ENCODE results near the gene APOBEC4. TPM values are rescaled to one million over a fixed set of nuclear protein-coding genes. Genes with fewer than 3 reads are reported as not detected.
A peak's percentile ranks its signal among the peaks of the same experiment; 100 is the strongest.

APOBEC4 gene
- total and polyA plus RNA-seq, 2 of the 13 experiments (the other 11 are each of a cell fraction or from before 2014, with no cell fraction given), result not detected

DNA sequence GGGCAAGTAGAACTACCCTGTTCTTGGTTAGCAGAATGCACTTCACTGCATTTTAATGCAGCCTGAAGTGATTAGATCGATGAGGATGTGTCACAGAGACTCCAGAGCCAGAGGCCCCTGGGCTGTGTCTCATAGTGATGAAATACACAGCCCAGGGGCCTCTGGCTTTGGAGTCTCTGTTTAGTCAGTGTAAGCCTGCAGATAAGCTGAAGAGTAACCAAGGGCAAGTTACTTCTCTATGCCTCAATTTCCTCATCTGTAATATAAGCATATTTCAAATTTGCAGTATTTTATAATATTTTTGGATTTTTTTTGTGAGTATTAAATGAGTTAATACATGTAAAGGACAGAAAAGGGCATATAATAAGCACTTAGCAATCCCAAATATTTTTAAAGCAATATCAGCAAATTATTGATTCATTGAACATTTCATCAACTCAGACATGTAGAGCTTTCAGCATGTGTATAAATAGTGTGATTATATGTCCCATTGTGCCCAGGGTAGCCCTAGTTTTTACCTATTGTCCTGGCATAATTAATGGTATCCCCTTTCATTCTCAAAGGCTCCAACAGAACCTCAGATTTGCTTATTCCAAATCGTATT lies 23.6 kb upstream of the APOBEC4 start:
- no peak overlapping the region for H2AFZ ChIP-seq (ENCODE audit: low read length)
- peak overlapping the region; percentile 44 for H3K27ac ChIP-seq (ENCODE audit: extremely low read length, insufficient read depth, low read length)
- POLR2A ChIA-PET, result no interaction called here
- no peaks in the 10 kb centered on the region for H3K79me2 ChIP-seq (ENCODE audit: insufficient read depth, low read length)
- intact Hi-C loops (cut with micrococcal nuclease; ENCODE audit: unreplicated experiment), result no loop called here
- H3K9ac ChIP-seq (ENCODE audit: insufficient read depth, low read depth, low read length), result no peak overlapping the region
- H3K36me3 ChIP-seq (replicated peaks in 1 of 2; ENCODE audit: control insufficient read depth in 1 of 2, insufficient read depth in 2 of 2, low read length in 2 of 2), result no peaks in the 10 kb centered on the region
- in situ Hi-C loops (cut with HindIII; ENCODE audit: extremely low pct_ligation_motif_present, low pct_unique_long_range_greater_than_20kb), result no loop called here
- H3K4me2 ChIP-seq (ENCODE audit: low read depth, low read length), result peak overlapping the region; percentile 63
- ATAC-seq (peak; percentile 100), DNase-seq (ENCODE audit: low spot score) (peak; percentile 54), FAIRE-seq (no peak)
- BruUV-seq (replicated peaks), result no TSS peak
- CTCF ChIA-PET (ENCODE audit: low intra/inter-chr PET ratio, low total read pairs), result no interaction called here
- H3K27me3 ChIP-seq (ENCODE audit: control insufficient read depth in 1 of 2, insufficient read depth in 2 of 2, low read length in 2 of 2), result no peaks in the 10 kb centered on the region
- H3K4me3 ChIP-seq (replicated peaks in 1 of 3; ENCODE audit: insufficient read depth in 1 of 3, low read depth in 2 of 3, low read length in 3 of 3), result peak overlapping the region in 1 of 3 experiments; percentile 34; a peak in 2 of 6 replicates
- 6% methylated on average over 2 of the region's 2 CpGs for WGBS (ENCODE audit: low lambda C conversion rate)
- H4K20me1 ChIP-seq (ENCODE audit: insufficient read depth, low read length), result no peaks in the 10 kb centered on the region
- TF ChIP-seq CEBPB (IDR thresholded peaks at IDR 0.05; ENCODE audit: borderline replicate concordance, low read depth, low read length), result peak; percentile 64
- peak; percentile 71 for TF ChIP-seq MAFF (IDR thresholded peaks at IDR 0.05; ENCODE audit: low read depth, low read length)
- TF ChIP-seq ZNF33B (CRISPR knock-in tag; IDR thresholded peaks at IDR 0.05), result no peak
- TF ChIP-seq MAFK (conservative IDR thresholded peaks at IDR 0.05 in 1 of 2, IDR thresholded peaks at IDR 0.05 in 1 of 2; ENCODE audit: low read length in 2 of 2), result peak; percentile 61 to 78
- peak; percentile 59 for TF ChIP-seq FOSL2 (CRISPR knock-in tag; IDR thresholded peaks at IDR 0.05)
- peak in 1 of 2 experiments; percentile 42; a peak in 1 of 4 replicates for TF ChIP-seq EP300 (IDR thresholded peaks at IDR 0.05; ENCODE audit: low read depth in 2 of 2, low read length in 2 of 2)
- no peak for TF ChIP-seq EP300 (CRISPR knock-in tag; IDR thresholded peaks at IDR 0.05; ENCODE audit: borderline replicate concordance)
- no peak for TF ChIP-seq ZNF75D (CRISPR knock-in tag; IDR thresholded peaks at IDR 0.05; ENCODE audit: borderline replicate concordance)
- TF ChIP-seq NR2F1 (CRISPR knock-in tag; IDR thresholded peaks at IDR 0.05), result 0 out of 4 replicates have a peak, but pooled peaks of 1 of the 2 experiments have one; percentile 14
- TF ChIP-seq, protein P1, sequence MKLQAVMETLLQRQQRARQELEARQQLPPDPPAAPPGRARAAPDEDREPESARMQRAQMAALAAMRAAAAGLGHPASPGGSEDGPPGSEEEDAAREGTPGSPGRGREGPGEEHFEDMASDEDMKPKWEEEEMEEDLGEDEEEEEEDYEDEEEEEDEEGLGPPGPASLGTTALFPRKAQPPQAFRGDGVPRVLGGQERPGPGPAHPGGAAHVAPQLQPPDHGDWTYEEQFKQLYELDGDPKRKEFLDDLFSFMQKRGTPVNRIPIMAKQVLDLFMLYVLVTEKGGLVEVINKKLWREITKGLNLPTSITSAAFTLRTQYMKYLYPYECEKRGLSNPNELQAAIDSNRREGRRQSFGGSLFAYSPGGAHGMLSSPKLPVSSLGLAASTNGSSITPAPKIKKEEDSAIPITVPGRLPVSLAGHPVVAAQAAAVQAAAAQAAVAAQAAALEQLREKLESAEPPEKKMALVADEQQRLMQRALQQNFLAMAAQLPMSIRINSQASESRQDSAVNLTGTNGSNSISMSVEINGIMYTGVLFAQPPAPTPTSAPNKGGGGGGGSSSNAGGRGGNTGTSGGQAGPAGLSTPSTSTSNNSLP (IDR thresholded peaks at IDR 0.05; ENCODE audit: low read depth, low read length), result peak; percentile 50; the same call in 1 of the 2 replicates
- TF ChIP-seq, protein P2, sequence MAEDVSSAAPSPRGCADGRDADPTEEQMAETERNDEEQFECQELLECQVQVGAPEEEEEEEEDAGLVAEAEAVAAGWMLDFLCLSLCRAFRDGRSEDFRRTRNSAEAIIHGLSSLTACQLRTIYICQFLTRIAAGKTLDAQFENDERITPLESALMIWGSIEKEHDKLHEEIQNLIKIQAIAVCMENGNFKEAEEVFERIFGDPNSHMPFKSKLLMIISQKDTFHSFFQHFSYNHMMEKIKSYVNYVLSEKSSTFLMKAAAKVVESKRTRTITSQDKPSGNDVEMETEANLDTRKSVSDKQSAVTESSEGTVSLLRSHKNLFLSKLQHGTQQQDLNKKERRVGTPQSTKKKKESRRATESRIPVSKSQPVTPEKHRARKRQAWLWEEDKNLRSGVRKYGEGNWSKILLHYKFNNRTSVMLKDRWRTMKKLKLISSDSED (CRISPR knock-in tag; IDR thresholded peaks at IDR 0.05), result no peak
- peaks cover 20% of the 10 kb centered on the region for H3K4me1 ChIP-seq (ENCODE audit: insufficient read depth, low read length)
- H3K9me3 ChIP-seq (ENCODE audit: low read length), result no peaks in the 10 kb centered on the region
